ENCODE measurements around the gene DSP. TPM values are rescaled to one million over a fixed set of nuclear protein-coding genes. Genes with fewer than 3 reads are reported as not detected.
A peak's percentile ranks its signal among the peaks of the same experiment; 100 is the strongest.

The DSP gene
- total and polyA plus RNA-seq, 2 of the 13 experiments (the other 11 are each of a cell fraction or from before 2014, with no cell fraction given): 89.8 to 117 TPM

GRCh38 chr6:7561153-7561964 lies 19.9 kb downstream of the DSP start (continued):
- TF ChIP-seq, protein P1, sequence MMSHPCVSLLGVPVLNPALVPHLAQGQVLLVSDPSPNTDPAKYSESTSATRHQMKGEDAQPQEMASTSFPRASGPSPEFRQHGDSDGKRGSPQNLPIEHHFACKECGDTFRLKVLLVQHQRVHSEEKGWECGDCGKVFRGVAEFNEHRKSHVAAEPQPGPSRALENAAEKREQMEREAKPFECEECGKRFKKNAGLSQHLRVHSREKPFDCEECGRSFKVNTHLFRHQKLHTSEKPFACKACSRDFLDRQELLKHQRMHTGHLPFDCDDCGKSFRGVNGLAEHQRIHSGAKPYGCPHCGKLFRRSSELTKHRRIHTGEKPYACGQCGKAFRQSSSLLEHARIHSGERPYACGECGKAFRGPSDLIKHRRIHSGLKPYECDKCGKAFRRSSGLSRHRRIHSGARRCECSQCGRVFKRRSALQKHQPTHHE (CRISPR knock-in tag; IDR thresholded peaks at IDR 0.05; ENCODE audit: borderline replicate concordance): peak; percentile 20; the same call in 1 of the 2 replicates
- TF ChIP-seq REPIN1 (CRISPR knock-in tag; IDR thresholded peaks at IDR 0.05; ENCODE audit: borderline replicate concordance, low read depth) (peak; percentile 88), RFX5 (IDR thresholded peaks at IDR 0.05; ENCODE audit: low read depth, low read length) (no peak), SRY (CRISPR knock-in tag; IDR thresholded peaks at IDR 0.05) (no peak), THYN1 (CRISPR knock-in tag; IDR thresholded peaks at IDR 0.05; ENCODE audit: borderline replicate concordance, low read depth) (peak; percentile 88), ZMYM2 (CRISPR knock-in tag; IDR thresholded peaks at IDR 0.05) (peak; percentile 90; the same call in 1 of the 2 replicates), FOXM1 (CRISPR knock-in tag; IDR thresholded peaks at IDR 0.05) (no peak), ZNF563 (CRISPR knock-in tag; IDR thresholded peaks at IDR 0.05) (peak; percentile 61; the same call in 1 of the 2 replicates), ATF1 (CRISPR knock-in tag; IDR thresholded peaks at IDR 0.05) (no peak), ZNF644 (CRISPR knock-in tag; IDR thresholded peaks at IDR 0.05; ENCODE audit: low read depth) (peak; percentile 68), MTF1 (CRISPR knock-in tag; IDR thresholded peaks at IDR 0.05) (no peak), TCF7 (IDR thresholded peaks at IDR 0.05; ENCODE audit: low read depth) (peak; percentile 88), KDM3A (CRISPR knock-in tag; IDR thresholded peaks at IDR 0.05; ENCODE audit: low read depth) (peak; percentile 85; the same call in 1 of the 2 replicates), ZNF256 (CRISPR knock-in tag; conservative IDR thresholded peaks at IDR 0.05) (0 out of 2 replicates have a peak, but pooled peaks have one; percentile 78), PTBP1 (IDR thresholded peaks at IDR 0.05; ENCODE audit: low read depth, low read length, poor library complexity, severe bottlenecking) (no peak)
- TF ChIP-seq, protein P2, sequence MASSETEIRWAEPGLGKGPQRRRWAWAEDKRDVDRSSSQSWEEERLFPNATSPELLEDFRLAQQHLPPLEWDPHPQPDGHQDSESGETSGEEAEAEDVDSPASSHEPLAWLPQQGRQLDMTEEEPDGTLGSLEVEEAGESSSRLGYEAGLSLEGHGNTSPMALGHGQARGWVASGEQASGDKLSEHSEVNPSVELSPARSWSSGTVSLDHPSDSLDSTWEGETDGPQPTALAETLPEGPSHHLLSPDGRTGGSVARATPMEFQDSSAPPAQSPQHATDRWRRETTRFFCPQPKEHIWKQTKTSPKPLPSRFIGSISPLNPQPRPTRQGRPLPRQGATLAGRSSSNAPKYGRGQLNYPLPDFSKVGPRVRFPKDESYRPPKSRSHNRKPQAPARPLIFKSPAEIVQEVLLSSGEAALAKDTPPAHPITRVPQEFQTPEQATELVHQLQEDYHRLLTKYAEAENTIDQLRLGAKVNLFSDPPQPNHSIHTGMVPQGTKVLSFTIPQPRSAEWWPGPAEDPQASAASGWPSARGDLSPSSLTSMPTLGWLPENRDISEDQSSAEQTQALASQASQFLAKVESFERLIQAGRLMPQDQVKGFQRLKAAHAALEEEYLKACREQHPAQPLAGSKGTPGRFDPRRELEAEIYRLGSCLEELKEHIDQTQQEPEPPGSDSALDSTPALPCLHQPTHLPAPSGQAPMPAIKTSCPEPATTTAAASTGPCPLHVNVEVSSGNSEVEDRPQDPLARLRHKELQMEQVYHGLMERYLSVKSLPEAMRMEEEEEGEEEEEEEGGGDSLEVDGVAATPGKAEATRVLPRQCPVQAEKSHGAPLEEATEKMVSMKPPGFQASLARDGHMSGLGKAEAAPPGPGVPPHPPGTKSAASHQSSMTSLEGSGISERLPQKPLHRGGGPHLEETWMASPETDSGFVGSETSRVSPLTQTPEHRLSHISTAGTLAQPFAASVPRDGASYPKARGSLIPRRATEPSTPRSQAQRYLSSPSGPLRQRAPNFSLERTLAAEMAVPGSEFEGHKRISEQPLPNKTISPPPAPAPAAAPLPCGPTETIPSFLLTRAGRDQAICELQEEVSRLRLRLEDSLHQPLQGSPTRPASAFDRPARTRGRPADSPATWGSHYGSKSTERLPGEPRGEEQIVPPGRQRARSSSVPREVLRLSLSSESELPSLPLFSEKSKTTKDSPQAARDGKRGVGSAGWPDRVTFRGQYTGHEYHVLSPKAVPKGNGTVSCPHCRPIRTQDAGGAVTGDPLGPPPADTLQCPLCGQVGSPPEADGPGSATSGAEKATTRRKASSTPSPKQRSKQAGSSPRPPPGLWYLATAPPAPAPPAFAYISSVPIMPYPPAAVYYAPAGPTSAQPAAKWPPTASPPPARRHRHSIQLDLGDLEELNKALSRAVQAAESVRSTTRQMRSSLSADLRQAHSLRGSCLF (CRISPR knock-in tag; IDR thresholded peaks at IDR 0.05; ENCODE audit: borderline replicate concordance): no peak
- TF ChIP-seq, protein P3, sequence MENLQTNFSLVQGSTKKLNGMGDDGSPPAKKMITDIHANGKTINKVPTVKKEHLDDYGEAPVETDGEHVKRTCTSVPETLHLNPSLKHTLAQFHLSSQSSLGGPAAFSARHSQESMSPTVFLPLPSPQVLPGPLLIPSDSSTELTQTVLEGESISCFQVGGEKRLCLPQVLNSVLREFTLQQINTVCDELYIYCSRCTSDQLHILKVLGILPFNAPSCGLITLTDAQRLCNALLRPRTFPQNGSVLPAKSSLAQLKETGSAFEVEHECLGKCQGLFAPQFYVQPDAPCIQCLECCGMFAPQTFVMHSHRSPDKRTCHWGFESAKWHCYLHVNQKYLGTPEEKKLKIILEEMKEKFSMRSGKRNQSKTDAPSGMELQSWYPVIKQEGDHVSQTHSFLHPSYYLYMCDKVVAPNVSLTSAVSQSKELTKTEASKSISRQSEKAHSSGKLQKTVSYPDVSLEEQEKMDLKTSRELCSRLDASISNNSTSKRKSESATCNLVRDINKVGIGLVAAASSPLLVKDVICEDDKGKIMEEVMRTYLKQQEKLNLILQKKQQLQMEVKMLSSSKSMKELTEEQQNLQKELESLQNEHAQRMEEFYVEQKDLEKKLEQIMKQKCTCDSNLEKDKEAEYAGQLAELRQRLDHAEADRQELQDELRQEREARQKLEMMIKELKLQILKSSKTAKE (CRISPR knock-in tag; IDR thresholded peaks at IDR 0.05; ENCODE audit: borderline replicate concordance): peak; percentile 97
- TF ChIP-seq, protein P4, sequence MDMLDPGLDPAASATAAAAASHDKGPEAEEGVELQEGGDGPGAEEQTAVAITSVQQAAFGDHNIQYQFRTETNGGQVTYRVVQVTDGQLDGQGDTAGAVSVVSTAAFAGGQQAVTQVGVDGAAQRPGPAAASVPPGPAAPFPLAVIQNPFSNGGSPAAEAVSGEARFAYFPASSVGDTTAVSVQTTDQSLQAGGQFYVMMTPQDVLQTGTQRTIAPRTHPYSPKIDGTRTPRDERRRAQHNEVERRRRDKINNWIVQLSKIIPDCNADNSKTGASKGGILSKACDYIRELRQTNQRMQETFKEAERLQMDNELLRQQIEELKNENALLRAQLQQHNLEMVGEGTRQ (IDR thresholded peaks at IDR 0.05; ENCODE audit: low read depth, low read length): no peak
- TF ChIP-seq, protein P4 (CRISPR knock-in tag; IDR thresholded peaks at IDR 0.05; ENCODE audit: borderline replicate concordance): no peak
